HCEC 1CT (cell line): ENCODE data around the gene PPP4R1.

Experiments
- DNase-seq: peaks from one replicate; pipeline ENCODE4 v3.0.0-alpha.2; 2017

PPP4R1 gene

GRCh38 chr18:9614401-9615279, at the start of gene PPP4R1:
Gene PPP4R1, minus strand, starts transcription at chr18:9614559. Its CDS starts 75 bp downstream, at chr18:9614484.
- peak; percentile 63 for DNase-seq

- DNase-seq, result no peak
Observed at GRCh38 chr18:9663377-9663776, 49.0 kb upstream of the PPP4R1 start.

DNA sequence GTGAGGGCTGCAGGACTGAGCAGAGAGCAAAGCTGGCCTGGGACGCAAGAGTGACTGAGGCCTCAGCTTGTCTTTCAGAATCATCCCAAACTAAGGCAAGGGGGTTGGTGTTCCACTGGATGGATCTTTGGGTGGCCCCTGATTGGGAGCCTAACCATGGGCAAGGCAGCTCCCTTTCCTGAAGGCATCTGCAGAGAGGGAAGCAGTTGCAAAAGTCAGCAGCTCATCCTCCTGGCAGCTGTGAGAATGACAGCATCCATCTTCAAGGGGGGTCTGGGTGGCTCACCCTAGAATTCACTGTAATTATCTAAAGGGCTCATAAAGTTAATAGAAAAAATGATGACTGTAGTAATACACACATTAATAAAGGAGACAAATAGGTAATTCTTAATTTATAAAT, 47.2 kb upstream of the PPP4R1 start:
- DNase-seq, result peak; percentile 44

- DNase-seq, result no peak
Observed at GRCh38 chr18:9659499-9660375, 45.4 kb upstream of the PPP4R1 start.

DNA sequence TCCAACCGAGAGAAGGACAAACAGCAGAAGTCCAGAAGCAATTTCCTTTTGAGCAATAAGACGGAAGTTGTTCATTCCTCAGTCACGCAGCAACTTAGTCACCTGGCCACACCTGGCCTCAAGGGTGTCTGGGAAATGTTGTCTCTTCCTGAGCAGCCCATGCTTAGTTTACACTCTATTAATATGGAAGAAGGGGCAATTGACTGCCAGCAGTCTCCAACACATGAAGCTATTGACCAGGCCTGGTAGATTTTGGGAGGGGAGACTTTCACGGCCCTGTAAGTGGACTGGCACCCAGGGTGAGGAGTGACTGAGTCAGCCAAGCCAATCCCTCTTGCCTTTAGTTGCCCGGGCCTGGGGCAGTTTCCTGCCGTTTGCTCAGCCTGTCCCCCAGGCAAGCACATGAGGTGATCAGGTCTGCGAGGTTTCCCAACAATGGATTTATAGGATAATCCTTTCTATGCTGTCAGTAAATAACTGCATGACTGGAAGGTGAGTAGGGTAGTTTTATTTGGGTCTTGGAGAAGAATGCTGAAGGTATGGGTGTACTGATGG, 43.8 kb upstream of the PPP4R1 start:
- no peak for DNase-seq

GRCh38 chr18:9655232-9655767, 40.9 kb upstream of the PPP4R1 start:
- DNase-seq, result no peak

DNA sequence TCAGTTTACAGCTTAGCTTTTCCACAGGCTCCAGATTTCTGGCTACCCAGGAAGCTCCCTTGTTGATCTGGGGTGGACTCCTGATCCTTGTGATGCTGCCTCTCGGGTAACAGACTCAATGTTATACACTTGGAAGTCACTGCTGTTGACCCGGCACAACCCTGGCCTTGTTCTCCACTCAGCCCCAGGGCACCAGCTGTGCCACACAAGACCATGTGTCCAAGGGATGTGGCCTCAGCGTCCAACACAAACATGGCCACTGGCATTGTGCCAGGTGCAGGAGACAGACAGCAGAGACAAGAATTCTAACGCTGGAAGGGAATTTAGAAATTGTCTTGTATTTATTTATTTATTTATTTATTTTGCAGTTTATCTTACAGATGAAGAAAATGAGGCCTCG, 39.0 kb upstream of the PPP4R1 start:
- no peak for DNase-seq

DNA sequence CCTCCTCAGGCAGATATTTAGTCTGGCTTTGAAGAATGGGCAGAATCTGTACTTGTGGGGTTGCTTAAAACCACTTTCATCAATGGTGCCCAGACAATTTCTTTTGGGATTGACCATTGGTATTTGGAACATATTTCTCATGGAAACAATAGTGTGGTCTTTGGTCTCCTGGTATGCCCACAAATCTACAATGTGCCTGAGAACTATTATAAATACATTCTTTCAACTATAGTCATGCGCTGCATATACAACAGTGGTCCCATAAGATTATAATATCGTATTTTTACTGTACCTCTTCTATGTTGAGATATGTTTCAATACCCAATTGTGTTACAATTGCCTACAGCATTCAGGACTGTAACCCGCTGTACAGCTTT, 34.8 kb upstream of the PPP4R1 start:
- no peak for DNase-seq

DNA sequence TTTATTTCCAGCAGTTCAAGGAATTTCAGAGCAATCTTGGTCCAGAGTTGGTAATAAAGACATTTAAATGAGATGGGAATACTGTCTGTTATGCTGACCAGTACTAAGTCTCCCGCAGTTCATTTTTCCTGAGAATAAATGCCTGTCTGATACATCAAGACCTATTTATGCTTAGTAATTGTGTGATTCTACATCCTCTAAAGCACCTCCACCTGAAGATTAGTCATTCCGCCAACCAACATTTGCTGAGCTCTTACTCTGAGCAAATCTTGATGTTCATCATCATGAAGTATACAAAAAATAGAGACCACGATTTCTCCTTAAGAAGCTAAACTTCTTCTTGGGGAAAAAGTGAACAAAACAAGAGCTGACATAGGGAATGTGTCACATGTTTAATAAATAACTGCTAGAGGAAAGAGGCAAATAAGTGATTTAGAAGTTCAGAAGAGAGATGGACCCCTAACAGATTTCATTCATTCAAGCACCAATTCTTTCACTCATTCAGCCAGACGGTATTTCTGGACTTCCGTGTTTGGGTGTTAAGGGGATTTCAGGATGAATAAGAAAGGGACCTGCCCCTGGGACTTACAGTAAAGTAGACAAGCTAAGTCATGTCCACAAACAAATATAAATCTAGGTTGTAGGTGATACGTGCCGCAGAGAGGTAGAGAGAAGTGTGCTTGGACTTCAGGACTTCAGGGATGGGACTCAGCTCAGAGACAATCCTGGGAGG, 34.2 kb upstream of the PPP4R1 start:
- no peak for DNase-seq

GRCh38 chr18:9647496-9648323, 33.4 kb upstream of the PPP4R1 start:
- DNase-seq, result no peak

- peak; percentile 98 for DNase-seq
Observed at GRCh38 chr18:9643549-9643948, 29.2 kb upstream of the PPP4R1 start.

- DNase-seq, result peak; percentile 15
Observed at GRCh38 chr18:9642799-9643462, 28.6 kb upstream of the PPP4R1 start.

DNA sequence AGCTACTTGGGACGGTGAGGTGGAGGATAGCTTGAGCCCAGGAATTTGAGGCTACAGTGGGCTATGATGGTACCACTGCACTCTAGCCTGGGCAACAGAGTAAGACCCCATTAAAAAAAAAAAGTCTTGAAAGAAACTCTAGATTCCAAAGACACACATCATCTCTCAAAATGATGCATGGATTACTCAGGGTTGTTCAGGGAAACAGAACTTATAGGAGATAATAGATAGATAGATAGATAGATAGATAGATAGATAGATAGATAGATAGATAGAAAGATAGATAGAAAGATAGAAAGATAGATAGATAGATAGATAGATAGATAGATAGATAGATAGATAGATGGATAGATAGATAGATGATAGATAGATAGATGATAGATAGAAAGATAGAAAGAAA, 26.7 kb upstream of the PPP4R1 start:
- peak; percentile 14 for DNase-seq

- DNase-seq, result no peak
Observed at GRCh38 chr18:9638886-9639285, 24.5 kb upstream of the PPP4R1 start.

DNA sequence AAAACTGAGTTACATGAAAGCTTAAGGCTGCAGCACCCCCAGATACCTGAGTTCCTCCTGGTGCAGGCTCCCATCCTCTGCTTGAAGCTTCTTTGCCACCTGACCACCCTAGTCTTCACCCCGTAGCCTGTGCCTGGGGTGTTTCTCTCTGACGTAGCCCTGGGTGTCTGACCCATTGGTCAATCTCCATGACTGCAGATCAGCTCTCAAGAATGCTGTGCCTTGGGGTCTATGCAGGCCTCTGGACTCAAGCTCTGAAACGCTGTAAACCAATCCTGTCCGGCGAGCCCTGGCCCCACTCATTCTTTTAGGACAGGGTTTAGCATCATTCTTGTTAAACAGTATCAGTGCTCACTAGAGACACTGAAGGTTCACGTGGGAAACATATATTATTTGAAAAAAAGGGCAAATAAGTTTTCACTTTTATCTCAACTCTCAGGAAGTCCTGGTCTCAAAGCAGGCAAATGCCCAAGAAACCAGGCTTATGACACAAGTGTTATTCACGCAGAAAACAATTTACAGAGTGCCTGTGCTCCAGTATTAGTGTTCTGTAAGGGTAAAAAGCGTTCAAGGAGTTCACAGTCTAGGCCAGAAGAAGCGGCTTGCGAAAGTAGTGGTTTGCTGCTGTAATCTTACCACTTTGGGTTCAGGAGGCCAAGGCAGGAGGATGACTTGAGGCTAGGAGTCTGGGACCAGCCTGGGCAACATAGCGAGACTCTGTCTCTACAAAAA, 22.8 kb upstream of the PPP4R1 start:
- peak; percentile 66 for DNase-seq

DNA sequence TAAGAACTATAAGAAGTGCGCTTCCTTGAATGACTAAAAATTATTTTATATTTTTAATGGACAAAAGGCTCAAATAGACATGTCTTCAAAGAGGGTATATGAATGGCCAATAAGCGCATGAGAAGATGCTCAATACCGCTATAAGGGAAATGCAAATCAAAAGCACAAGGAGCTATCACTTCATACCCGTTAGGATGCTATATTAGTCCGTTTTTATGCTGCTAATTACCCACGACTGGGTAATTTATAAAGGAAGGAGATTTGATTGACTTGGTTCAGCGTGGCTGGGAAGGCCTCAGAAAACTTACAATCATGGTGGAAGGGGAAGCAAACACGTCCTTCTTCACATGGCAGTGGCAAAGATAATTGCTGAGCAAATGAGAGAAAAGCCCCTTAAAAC, 20.5 kb upstream of the PPP4R1 start:
- no peak for DNase-seq

DNA sequence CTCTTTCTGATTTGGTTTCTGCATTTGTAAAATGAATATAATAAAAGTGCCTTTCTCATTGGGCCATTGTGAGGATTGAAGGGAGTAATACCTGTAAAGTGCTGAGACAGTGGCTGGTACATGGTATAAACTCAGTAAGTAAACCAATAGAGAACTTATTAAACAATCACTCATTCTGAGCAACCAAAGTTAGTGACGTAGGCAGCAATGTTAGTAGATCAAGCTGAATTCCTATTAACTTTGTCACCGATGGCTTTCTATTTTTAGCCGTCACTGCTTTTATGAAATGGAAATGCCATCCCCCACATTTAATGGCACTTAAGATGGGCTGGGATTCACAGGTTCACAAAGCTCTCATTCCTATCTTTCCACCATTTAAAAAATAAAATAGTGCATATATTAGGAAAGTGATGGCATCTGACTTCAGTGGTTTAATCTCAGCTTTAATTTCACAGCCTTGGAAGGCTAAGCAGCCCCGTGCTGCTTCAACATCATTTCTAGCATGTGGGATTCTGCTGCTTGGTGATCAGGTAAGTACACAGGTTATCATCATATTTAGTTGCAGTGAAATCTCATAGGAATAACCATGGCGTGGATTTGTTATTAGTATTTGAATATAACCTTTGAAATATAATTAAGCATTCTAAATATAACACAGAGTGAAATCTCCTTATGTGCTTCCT, 17.6 kb upstream of the PPP4R1 start:
- DNase-seq, result peak; percentile 94

DNA sequence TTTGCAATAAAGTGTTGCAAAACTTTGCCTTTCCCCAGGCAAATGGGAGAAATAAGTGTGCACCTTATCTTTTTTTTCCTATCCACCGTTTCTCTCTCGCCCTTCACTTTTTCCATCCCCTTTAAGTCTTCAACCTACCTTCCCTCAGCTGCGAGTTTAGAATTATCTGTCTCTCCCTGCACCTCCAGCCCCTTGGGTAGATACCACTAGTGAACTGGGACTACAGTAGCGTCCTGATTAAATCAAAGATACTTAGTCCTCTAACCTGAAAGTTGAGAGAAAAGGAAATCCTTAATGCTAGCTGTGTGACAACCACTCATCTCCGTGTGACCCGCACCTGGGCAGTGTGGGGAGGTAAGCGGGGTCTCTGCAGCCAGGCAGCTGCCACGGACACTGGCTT, 16.1 kb upstream of the PPP4R1 start:
- no peak for DNase-seq

- no peak for DNase-seq
Observed at GRCh38 chr18:9629709-9630108, 15.3 kb upstream of the PPP4R1 start.

DNA sequence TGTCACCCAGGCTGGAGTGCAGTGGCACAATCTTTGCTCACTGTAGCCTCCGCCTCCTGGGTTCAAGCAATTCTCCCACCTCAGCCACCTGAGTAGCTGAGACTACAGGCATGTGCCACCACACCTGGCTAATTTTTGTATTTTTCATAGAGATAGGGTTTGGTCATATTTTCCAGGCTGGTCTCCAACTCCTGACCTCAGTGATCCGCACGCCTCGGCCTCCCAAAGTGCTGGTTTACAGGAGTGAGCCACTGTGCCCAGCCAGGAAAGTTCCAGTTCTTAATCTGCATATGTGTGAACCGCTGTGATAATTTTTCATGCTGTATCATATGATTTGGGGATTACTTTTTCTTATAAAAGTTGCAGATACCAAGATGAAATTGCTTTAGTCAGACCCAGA, 14.6 kb upstream of the PPP4R1 start:
- DNase-seq, result no peak
